GM04503 (cell line): ENCODE measurements around the gene ARID5B.
A peak's percentile ranks its signal among the peaks of the same experiment; 100 is the strongest.
"Not testable (repeated sequence)": the region's sequence is repeated elsewhere in the genome, so short reads cannot be mapped to it uniquely, and the experiment has no call there.

Experiments
- DNase-seq: peaks from one replicate; pipeline ENCODE4 v3.0.0-alpha.2; 2012; ENCODE audit warnings: low read depth

The ARID5B gene

DNA sequence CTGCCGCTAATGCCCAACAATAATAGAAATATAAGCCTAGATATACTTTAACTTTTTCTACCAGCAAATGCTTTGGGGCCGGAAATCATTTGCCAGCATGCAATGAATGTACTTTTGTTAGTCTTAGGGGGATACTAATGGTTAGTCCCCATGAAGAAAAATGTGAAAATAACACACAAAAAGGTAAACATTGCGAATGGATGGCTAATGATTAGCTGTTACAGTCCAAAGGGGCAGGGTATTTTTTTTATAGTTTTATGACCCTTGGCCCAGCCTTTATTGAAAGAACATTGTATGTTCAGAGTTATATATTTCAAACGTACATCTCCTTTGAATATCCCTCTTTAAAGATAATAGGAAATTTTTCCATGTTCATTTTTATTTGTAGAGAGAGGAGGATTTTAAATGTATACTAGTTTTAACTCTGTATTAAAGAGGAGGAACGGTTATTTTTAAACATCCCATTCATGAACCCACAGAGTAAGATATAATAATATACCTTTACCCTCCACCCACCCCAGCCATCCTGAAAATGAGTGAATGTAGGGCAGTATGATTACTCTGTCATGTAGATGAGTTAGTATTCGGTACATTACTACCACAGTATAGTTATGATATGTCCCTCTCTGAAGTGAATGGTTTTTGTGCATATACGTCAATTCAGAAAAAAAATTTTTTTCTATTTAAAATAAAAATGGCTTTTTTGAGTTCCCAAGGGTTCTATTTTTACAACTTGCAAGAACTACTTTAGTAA, 63.6 kb downstream of the ARID5B start:
- DNase-seq, result no peak

DNA sequence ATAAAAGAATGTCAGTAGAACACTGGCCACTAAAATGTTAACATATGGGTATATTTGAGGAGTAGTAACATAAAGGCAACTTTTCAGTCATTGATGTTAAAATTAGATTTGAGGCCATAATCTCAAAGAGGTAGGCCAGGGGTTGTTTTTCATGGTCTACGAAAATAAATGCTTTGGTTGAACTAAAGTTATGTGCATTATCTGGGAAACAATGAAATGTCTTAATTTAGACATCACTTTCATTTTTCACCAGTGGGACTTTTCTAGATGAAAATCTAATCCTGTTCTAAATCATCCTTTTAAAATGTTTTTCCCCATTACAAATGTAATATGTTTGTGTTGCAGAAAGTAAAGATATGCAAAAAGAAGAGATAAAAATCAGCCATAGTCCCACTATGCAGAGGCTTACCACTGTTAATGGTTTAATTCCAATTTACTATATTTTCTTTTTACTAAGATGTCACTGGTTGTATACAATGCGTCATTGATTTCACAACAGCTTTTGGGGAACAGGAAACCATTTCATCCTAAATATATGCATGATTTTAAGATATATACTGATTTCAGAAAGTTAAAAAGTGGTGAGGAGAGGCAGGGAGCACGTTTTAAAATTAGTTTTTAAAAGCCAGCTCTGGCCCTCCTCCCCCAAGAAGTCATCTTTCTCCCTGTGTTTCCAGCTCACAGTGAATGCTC, 64.3 kb downstream of the ARID5B start:
- no peak for DNase-seq

DNA sequence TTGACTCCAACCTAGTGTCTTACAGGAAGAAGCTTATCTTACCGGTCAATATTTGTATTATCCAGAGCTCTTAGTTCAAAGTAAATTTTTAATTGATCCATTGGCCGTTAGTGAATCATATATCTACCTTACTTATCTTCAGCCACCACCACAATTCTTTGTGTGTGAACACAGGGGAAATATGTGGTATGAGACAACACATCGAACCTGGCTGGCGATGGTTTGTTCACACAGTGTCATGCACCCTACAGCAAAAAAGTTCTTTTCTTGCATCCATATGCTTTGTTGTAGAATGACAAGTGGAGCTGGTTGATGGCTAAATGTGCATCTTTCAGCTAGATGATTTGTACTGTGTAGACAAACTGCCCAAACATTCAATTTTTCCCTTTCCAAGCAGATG, 65.8 kb downstream of the ARID5B start:
- no peak for DNase-seq

DNA sequence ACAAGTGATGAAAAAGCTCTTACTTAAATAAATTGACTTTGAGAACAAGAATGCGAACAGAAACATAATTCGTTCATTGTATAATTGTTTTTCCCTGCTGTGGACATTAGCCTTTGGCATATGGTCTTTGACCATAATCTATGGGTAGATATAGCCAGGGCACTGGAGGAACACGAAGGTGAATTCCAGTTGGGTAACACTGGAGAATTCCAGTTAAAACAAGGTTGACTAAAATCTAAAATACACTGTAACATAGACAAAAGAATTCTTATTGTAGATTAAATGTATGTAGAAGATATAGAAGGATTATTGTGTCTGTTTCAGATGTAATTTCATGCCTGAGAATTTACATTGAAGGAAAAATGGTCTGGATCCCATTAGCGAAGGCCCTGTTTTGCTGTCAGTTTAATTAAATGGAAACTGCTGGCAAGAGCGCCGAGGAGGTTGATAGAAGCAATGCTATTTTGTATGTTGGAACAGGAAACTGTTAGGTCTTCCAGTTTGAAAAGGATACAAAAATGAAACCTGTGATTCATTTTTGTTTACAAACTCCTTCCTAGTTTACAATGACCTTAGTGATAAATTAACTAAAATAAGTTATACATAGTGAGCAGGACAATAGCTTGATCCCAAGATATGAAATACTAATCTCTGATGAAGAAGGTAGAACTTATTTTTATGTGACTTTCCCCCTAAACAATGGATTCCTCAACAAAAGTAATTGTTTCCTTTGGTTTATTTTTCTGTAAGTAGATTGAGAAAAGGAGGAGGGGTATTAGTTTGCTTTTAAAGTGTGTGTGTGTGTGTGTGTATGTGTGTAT, 68.9 kb downstream of the ARID5B start:
- no peak for DNase-seq

DNA sequence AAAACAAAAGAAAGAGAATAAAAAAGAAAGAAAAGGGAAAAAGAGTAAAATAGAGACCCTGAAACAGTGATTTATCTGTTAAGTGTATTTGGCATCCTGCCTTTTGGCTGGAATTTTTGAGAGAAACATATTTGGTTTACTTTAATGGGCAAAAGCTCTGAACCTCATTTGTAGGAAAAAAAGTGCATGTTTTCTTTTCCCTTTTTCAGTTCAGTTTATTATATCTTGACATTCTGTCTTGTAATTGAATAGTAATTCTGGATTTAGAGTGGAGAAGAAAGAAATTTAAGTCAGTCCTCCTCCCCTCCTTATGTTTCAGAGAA, 69.5 kb downstream of the ARID5B start:
- no peak for DNase-seq

DNA sequence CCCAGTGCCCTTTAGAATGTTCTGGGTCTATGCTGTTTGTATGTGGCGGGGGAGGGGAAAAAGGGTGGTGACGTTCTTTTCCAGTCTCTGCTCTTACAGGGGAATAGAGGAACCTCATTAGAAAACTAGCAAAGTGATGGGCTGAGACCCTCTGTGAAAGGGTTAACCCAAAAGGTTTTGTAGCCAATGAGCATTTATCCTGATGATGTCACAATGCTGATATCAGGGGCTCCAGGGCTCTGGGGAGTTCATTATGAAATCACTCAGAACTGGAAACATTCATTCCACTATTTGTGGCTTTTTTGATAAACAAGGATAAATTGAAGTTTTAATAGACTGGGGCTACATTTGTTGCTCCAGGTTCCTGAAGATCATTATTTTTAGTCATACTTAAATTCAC, 71.7 kb downstream of the ARID5B start:
- no peak for DNase-seq

DNA sequence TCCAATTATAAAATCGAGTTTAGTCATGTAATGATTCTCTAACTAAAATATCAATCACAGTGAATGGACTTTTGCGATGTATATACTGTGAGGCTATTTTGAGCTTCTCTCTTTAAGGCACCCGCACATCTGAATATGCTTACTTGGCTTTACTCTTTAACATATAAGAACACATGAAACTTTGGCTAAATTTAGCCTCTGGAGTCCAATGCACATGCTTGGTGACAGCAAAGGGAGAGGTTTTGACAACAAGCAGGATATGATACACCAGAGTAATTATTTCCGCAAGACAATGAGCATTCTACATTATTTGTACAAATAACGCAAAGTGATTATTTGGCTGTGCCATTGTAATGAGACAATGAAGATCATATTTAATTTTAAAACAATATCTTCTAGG, 72.4 kb downstream of the ARID5B start:
- DNase-seq, result no peak

DNA sequence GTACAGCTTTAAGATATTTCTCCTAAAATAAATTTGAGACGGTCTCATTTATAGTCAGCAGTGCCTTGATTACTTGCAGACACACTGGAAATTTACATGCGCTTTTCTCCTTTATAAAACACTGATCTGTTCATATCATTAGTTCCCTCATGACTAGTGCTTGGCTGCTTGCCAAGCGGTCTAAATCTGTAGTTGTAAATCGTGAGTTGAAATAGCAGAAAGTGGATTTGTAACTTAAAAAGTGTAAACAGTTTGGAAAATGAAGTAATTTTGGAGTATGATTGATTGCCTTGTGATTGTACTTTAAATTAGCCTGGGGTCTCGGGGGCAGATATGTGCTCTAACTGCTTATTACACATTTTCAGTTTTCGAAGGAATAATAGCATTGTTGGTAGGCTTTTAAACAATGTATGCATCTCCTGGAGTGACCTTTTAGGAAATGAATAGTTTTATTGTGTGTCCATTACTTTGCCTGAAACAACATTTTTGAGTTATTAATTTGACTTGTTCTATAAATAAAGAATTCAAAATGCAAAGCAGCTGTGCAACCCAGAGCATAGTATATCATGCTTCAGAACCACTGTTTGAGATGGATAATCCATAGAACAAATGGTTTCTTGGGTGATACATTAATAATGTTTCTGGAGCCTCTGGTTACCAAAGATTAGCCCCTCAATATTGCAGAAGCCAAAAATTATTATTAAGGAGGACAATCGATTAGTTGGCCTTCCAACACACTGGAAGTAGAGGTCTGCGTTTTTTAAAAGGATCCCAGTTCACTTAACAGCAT, 73.3 kb downstream of the ARID5B start:
- no peak for DNase-seq

DNA sequence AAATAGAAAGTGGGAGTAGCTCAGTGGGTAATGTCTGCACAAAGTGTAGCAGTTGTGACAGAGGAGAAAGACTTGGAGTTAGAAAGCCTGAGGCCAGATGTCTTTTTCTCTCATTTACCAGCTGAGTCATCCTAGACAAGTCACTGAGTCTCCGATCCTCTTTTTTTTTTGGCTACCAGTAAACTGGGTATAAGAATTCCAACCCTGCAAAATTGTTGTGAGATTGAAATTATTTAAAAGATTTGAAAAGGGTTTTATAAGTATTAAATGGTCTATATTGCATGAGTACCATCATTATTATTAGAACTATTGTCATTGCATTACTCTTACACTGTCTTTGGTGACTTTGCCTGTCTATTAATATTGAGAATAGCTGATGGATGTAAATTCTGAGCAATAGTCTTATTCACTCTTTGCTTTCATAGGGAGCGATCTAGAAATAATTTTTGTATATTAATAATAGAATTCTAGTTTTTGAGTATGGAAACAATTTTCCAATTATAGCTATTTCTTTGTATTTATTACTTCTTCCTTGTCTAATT, 74.0 kb downstream of the ARID5B start:
- peak; percentile 62 for DNase-seq

DNA sequence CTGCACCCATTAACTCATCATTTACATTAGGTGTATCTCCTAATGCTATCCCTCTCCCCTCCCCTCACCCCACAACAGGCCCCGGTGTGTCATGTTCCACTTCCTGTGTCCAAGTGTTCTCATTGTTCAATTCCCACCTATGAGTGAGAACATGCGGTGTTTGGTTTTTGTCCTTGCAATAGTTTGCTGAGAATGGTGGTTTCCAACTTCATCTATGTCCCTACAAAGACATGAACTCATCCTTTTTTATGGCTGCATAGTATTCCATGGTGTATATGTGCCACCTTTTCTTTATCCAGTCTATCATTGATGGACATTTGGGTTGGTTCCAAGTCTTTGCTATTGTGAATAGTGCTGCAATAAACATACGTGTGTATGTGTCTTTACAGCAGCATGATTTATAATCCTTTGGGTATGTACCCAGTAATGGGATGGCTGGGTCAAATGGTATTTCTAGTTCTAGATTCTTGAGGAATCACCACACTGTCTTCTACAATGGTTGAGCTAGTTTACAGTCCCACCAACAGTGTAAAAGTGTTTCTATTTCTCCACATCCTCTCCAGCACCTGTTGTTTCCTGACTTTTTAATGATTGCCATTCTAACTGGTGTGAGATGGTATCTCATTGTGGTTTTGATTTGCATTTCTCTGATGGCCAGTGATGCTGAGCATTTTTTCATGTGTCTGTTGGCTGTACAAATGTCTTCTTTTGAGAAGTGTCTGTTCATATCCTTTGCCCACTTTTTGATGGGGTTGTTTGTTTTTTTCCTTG, 75.6 kb downstream of the ARID5B start:
- DNase-seq, result not testable (repeated sequence)

DNA sequence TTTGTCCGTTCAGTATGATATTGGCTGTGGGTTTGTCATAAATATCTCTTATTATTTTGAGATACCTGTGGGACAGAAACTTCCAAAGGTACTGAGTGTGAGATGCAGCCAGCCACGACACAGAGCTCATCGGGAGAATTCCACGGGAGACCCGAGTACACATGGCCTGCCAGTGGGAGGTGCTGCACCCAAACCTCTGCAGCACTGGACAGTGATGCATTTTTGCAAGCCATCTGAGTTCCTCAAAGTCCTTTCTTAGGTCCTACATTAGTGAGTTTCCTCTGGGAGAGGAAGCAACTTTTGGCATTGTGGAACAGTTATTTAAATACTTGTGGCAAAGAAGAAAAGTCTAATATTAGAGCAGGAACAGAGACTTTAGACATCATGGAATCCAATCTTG, 77.5 kb downstream of the ARID5B start:
- DNase-seq, result no peak

DNA sequence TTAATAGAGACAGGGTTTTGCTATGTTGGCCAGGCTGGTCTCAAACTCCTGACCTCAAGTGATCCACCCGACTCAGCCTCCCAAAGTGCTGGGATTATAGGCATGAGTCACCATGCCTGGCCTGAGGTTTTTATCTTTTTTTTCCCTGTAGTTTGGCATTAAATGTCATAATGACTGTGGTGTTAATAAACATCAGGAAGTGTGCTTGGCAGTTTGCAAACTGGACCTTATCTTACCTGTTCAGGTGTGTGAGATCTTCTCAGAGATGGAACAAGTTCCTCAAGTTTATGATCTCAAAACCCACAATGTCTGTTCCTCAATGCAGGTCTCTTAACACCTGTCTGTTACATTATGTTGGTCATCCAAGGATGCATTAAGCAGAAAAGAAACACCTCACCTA, 80.0 kb downstream of the ARID5B start:
- DNase-seq, result no peak

DNA sequence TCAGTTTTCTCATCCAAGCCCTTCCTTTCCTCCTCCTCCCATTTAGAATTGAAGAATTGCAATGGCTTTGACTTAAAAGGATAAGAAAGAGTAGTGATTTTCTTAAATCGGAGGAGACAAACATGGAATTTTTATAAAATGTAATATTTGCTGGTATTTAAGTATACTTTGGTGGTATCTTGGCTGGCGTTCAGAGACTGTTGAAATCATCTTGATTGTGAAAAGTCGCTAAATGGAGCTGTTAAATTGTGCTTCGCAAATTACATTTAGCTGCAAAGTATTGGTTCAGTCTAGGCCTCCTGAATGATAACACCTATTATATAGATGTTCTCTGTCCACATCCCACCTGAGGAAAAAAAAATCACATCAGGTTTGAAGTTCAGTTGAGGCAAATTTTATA, 81.8 kb downstream of the ARID5B start:
- DNase-seq, result no peak

DNA sequence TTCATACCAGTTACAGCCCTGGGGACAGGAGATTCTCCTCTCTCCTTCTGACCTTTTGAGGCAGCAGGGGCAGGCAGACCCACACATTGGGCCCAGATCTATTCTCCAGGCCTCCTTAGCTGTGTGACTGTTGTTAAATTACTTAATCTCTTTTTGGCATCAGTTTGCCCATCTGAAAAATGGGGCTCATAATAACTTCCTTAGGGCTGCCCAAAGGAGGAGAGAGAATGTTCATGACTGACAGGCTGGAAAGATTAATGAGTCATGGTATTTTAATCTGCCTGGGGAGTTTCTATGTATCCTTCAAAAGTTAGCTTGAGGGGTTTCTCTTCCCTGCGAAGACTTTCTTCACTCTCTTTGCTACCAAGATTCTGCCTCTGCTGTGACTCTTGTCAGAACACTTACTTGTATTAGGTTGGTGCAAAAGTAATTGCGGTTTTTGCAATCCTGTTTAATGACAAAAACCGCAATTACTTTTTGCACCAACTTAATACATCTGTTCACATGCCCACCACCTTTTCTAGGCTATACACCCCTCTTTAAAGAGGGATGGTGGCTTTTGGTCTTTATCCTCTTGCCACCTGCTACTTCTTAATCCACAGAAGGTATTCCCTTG, 83.4 kb downstream of the ARID5B start:
- no peak for DNase-seq

DNA sequence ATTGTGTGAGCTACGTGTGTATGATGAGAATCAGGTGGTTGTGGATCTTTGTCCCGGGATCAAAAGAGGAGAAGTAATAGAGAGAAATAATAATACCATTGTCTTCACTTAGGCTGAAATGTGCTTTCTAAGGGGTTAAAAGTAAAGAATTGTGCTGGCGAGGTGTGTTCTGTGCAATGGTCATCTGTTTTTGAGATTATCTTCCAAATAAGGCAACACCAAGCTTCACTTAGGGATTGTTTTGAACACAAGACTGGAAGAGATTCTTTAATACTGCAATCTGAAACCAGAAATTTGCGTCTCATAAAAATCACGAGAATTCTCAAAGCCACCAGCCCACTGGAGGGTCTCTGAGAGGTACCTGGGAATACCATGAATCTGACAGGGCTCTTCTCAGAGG, 84.2 kb downstream of the ARID5B start:
- DNase-seq, result no peak

DNA sequence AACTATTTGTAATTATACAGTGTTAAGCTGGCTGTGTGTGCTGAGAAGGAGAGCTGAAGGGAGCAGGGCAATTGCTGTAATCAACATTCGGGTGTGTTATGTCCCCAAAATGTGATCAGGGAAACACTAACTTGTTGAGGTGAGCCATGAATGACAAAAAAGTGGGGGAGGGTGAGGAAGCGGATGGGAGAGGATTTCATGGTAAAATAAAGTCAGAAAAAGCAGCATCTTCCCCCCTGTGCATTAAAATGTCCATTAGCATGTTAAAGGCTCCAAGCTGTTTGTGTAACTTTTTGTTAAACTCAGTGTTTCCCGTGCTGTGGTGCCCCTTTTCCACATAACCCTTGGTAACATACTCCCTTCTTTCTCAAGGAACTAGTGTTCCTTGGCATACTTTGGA, 84.9 kb downstream of the ARID5B start:
- no peak for DNase-seq

DNA sequence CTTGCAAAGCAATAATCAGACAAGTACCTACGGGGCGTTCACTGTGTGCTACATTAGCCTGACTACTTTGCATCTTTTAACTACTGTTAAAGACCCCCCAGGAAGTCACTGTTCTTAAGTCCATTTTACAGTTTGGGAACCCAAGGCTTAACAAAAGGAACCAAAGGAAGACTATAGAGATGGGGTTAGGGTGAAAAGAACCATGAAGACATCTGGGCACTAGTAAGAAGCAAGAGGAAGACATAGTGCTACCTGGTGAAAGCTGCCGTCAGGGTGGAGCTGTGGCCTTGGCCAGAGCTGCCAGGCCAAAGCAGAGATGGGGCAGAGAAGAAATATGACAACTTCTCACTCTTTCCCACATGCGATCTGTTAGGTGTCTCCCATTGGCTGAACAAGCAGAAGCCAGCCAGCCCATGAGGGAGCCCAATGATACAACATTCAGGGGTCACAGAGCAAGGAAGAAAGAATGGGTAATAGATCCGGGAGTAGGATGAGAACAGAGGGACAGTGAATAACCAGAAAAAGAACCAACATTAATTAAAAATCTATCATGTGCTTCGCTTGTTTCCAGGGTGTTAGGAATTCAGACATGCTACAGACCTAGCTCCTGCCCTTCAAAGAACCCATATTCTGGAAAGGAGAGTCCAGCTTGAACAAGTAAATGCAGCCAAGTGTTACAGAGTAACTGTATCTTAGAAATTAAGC, 85.4 kb downstream of the ARID5B start:
- DNase-seq, result no peak

DNA sequence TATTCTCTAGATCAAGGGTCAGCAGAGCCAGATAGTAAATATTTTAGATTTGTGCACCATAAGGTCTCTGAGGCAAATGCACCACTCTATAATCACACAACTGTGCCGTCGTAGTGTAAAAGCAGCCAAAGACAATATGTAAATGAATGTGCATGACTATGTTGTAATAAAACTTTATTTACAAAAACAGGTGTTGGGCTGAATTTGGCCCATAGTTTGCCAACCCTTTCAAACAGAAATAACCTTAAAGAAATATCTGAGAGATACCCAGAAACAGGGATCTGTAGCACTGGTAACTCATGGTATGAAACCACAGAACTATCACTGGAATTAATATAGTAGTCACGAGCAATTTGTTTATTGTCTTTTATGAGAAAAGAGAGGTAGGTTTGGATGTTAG, 86.0 kb downstream of the ARID5B start:
- DNase-seq, result no peak

DNA sequence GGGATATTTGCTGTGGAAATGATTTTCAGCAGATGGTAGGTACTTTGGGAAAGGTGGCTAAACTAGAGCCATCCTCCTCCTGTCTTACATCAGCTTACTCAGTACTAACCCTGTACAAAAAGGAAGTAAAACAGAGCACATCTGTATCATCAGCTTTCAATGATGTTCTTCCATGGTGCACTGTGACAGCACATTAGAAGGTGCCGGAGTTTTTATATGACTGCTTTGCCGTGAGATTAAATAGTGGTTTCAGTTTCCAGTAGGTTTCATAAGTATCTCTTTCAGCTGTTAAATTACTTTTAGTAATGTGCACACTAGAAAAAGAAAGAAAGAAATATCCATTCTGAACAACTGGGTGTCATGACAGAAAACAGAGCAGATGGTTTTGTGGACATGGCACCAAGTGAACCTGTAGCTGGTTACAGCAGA, 86.5 kb downstream of the ARID5B start:
- DNase-seq, result no peak
